Measurements from ENCODE around the gene ITSN1.
"Not testable (repeated sequence)": the region's sequence is repeated elsewhere in the genome, so short reads cannot be mapped to it uniquely, and the experiment has no call there.

The ITSN1 gene

GRCh38 chr21:33684068-33684467, 41.8 kb downstream of the ITSN1 start:
- no peak for DNase-seq

DNA sequence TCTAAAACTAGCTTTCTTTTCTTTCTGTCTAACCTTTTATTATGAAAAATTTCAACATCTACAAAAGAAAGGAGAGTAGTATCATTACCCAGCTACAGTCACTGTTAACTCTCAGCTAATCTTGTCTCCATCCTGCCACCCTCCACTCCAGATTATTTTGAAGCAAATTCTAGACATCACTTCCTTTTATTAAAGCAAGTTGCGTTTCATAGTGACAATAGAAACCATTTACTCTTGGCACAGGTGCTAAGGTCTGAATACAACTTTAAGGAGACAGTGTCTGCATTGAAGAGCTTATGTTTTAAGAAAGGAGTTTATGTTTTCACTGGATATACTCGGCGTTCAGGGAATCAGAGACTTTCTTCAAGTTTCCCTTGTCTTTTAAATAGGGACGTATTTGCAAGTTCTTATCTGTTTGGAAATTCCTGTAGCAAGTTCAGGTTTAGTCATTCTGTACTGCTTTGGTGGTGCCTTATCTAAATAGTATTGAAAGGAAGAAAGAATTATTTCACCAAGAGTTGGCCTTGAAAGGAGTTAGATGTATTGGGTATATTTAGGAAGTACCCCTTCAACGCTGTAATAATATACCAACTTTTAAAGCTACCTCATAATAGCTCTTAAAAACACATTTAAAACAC, 42.7 kb downstream of the ITSN1 start:
- DNase-seq, result no peak

- DNase-seq, result no peak
These were observed 43.4 kb downstream of the ITSN1 start for GRCh38 chr21:33685613-33686197.

GRCh38 chr21:33686386-33686785, 44.1 kb downstream of the ITSN1 start:
- DNase-seq, result no peak

DNA sequence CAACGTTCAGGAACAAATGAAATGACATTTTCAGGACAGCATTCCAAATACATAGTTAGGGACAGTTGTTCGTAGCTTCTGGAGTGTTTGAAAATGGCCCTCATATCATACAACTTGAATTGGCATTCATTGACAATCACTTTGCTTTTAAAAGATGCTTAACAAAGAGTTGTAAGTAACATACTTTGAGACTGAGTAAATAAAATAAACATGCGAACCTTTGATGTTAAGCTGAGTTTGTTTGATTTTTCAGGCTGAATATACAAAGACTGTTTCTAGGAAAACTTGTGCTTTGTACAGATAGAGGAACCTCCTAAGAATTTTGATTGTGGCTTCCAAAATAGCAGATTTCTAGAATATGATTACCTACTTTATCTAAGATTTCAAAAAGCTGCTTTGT, 45.3 kb downstream of the ITSN1 start:
- DNase-seq, result no peak

DNA sequence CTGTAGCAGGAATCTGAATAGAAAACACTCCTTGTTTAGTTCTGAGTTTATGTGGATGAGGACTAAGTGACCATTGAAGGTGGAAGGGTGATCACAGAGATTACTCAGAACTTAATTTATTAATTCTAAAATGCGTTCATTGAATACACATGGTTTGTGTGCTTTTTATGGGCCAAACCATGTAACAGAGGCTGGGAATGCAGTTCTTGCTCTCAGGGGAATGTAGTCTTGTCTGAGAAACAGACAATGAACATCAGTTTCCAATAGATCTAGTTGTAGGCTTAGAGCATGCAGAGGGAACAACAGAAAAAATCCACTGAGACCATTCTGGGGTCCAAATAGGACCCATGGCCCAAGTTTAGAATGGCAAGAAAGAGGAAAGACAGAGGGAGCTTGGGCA, 46.1 kb downstream of the ITSN1 start:
- no peak for DNase-seq

- no peak for DNase-seq
These were observed 48.6 kb downstream of the ITSN1 start for GRCh38 chr21:33690874-33691273.

GRCh38 chr21:33691945-33692603, 49.8 kb downstream of the ITSN1 start:
- no peak for DNase-seq

GRCh38 chr21:33695813-33696212, 53.5 kb downstream of the ITSN1 start:
- no peak for DNase-seq

DNA sequence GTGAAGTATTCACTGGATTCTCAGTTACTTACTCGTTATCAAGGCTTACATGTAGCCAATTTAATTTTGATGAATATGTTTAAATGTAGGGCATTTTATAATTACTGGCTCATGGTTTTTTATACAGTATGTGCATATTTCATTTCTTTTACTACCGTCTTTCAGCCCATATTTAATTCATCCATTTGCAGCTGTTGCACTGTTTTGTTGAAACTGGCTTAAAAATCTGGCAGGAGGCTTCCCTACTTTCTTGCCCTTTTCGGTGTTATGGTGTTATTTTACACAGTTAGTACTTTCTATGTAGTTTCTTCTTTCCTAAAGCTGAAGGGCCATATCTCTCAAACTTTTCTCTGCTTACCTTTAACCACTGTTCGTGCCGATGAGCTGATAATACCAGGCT, 54.2 kb downstream of the ITSN1 start:
- DNase-seq, result no peak

GRCh38 chr21:33698087-33698860, 56.0 kb downstream of the ITSN1 start:
- DNase-seq, result no peak

- DNase-seq, result no peak
These were observed 57.0 kb downstream of the ITSN1 start for GRCh38 chr21:33699277-33699676.

- no peak for DNase-seq
These were observed 58.2 kb downstream of the ITSN1 start for GRCh38 chr21:33700491-33700890.

DNA sequence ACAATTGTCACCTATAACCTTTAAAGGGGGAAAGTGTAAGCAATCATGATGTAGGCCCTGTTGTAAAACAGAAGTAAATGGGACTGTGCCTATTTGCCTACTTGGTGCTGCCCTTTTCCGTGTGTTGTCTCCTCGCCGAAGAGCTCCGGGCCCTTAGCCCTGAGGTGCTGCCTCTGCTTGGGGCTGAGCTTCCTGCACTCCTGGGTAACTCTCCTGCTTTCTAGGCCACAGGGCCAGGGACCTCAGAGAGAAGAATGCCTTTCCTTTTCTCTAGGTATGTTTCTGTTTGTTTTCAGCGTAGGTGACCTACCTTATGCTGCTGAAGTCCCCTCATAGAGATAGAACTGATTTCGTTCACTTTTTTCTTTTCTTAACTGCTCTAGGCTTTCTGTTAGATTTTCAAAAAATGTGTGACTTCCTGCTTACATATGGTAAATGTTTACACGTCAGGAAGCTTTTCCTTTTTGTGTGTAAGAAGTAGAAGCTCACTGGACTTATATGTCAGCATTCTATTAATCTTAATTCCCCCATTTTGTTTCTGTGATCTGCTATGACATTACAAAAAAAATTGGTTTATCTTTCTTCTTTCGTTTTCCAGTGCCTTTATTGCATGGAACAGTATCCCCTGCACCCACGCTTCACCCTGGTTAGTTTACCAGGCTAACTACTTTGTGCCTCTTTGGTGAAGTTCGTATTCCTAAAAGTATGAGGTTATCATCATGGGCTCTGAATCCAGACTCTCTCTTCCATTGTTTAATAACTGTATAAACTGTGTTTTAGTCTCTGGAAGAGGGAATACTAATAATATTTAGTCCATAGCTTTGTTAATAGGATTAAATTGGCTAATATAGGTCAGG, 61.7 kb downstream of the ITSN1 start:
- no peak for DNase-seq

DNA sequence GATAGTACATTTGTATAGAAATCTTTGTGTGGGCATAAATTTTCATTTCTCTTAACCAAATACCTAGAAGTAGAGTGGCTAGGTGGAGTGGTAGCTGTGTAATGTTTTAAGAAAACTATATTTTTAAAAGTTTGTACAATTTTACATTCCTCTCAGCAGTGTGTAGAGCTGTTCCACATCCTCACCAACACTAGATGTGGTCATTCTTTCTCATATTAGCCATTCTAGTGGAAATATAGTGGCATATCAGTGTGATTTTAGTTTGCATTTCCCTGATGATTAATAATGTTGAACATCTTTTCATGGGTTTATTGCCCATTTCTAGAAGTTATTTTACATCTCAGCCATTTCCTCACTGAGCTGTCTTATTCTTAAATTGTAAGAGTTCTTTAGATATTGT, 65.5 kb downstream of the ITSN1 start:
- DNase-seq, result no peak

DNA sequence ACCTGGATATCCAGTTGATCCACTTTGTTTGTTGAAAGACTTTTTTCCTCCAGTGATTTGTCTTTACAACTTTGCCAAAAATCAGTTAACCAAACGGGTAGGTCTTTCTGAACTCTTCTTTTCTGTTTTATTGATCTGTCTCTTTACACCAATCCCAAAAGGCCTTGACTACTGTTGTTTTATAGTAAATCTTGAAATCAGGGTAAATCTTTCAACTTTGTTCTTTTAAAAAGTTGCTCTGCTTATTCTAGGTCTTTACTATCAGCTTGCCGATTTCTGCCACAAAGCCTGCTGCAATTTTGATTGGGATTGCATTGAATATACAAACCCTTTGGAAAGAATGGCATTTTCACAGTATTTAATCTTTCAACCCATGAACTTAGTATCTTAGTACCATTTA, 66.6 kb downstream of the ITSN1 start:
- DNase-seq, result no peak

- no peak for DNase-seq
These were observed 69.9 kb downstream of the ITSN1 start for GRCh38 chr21:33712022-33712803.

GRCh38 chr21:33721081-33721480, 78.8 kb downstream of the ITSN1 start:
- no peak for DNase-seq

- DNase-seq, result not testable (repeated sequence)
These were observed 86.8 kb downstream of the ITSN1 start for GRCh38 chr21:33729139-33729538.

DNA sequence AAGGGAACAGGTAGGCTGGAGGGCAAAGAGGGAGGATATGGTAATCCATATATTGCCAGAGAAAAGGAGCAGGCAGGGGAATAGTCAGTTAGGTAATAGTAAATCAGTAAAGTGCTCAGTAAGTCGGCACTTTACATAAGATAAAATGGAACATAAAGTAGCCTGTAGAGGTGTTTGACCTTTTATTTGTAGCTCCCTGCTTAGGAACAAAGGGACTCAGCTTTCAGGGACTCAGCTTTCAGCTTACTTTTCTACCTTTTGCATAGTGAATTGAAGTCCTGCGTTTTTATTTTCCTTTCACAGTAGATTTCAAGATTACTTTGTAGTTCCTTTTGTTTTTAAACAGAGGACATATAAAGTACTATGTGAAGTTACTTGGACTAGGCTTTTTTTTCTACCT, 87.3 kb downstream of the ITSN1 start:
- no peak for DNase-seq

DNA sequence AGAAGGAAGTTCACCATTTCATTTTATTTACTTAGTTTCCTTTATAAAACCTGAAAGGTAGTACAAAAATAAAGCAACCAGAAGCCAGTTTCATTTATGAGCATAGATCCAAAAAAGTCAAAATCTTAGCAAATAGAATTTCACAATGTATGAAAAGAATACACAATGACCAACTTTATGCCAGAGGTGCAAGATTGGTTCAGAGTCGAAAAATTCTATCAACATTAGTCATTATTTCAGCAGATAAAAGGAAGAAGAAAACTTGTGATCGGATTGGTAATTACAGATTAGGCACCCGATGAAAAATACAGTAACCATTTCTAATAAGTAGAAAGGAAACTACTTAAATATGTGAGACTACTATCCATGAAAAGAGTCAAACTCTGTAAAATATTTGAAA, 89.1 kb downstream of the ITSN1 start:
- DNase-seq, result no peak

GRCh38 chr21:33732038-33732437, 89.7 kb downstream of the ITSN1 start:
- no peak for DNase-seq
